Endothelial cell of umbilical vein (primary cell): ENCODE results near the gene BLM.

Source experiments
- CTCF ChIP-seq, 2 donors: IDR thresholded peaks; 1 replicate in 1 of 2; 2 replicates in 1 of 2; pipeline ENCODE4 v1.5.1; 2011; ENCODE audit warnings: low read length in 2 of 2, mild to moderate bottlenecking in 2 of 2, moderate library complexity in 2 of 2, control low read depth in 1 of 2, inconsistent platforms in 1 of 2, low read depth in 1 of 2; ENCODE audit not compliant: insufficient read depth in 1 of 2; ENCODE audit errors: extremely low read depth in 1 of 2
- EZH2 ChIP-seq: IDR thresholded peaks from 2 replicates; pipeline ENCODE4 v1.6.1; 2012; ENCODE audit warnings: borderline replicate concordance, low read depth, mild to moderate bottlenecking, moderate library complexity, low read length, inconsistent platforms; ENCODE audit not compliant: severe bottlenecking
- FOS ChIP-seq: IDR thresholded peaks from 2 replicates; pipeline ENCODE4 v1.6.1; 2011; ENCODE audit warnings: mild to moderate bottlenecking, low read length, moderate library complexity, borderline replicate concordance; ENCODE audit not compliant: insufficient read depth
- GATA2 ChIP-seq: IDR thresholded peaks from 2 replicates; pipeline ENCODE4 v1.7.0; 2011; ENCODE audit warnings: low read depth, mild to moderate bottlenecking, moderate library complexity, mixed read lengths, low read length; ENCODE audit not compliant: insufficient read length, insufficient read depth
- JUN ChIP-seq: IDR thresholded peaks from 2 replicates; pipeline ENCODE4 v1.6.1; 2011; ENCODE audit warnings: borderline replicate concordance, low read depth; ENCODE audit not compliant: insufficient read length, insufficient read depth
- MAX ChIP-seq: IDR thresholded peaks from 2 replicates; pipeline ENCODE4 v1.6.1; 2011; ENCODE audit not compliant: insufficient read depth, insufficient read length
- POLR2A ChIP-seq: IDR thresholded peaks from 2 replicates; pipeline ENCODE4 v1.6.1; 2012; ENCODE audit warnings: low read depth, mild to moderate bottlenecking, control low read depth, low read length
- POLR2AphosphoS5 ChIP-seq: IDR thresholded peaks from 2 replicates; pipeline ENCODE4 v1.6.1; 2012; ENCODE audit warnings: low read depth, mild to moderate bottlenecking, control low read depth, low read length, moderate library complexity; ENCODE audit not compliant: insufficient read depth

DNA sequence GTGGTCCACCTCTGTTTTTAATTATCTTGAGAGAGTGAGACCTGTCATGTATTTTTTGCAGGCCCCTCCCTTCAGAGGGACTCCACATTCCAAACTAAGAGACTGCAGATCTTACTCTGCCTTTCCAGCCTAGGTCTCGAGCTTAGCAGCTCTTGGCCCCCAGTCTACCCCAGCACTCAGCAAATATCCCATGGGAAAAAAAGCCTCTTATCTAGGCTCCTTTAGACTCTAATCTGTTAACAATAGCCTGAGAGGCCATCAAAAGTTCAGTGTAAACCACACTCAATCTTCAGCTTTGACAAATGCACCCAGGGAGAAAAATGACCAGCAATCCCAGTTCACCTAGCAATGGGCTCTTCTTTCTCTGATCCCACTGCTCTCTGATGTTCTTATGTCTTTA, 8.6 kb upstream of the BLM start:
- TF ChIP-seq MAX, result no peak
- no peak for TF ChIP-seq EZH2
- no peak for TF ChIP-seq CTCF (IDR thresholded peaks at IDR 0.05; ENCODE audit: extremely low read depth in 1 of 2, insufficient read depth in 1 of 2, low read depth in 1 of 2, low read length in 2 of 2)
- no peak for TF ChIP-seq POLR2AphosphoS5
- TF ChIP-seq POLR2A, result no peak
- no peak for TF ChIP-seq JUN
- TF ChIP-seq GATA2, result no peak
- TF ChIP-seq FOS, result no peak
